ENCODE data around the gene CR1.
"Not testable (repeated sequence)": the region's sequence is repeated elsewhere in the genome, so short reads cannot be mapped to it uniquely, and the experiment has no call there.

CR1 gene

GRCh38 chr1:207680590-207681388 lies 184.8 kb downstream of the CR1 start:
- not testable (repeated sequence) for H3K36me3 Mint-ChIP-seq (ENCODE audit: low read depth); H3K4me3 Mint-ChIP-seq; DNase-seq; H3K27me3 Mint-ChIP-seq; H3K4me1 Mint-ChIP-seq; H3K27ac Mint-ChIP-seq; ATAC-seq; H3K9me3 Mint-ChIP-seq

GRCh38 chr1:207682872-207683434 lies 187.0 kb downstream of the CR1 start:
- H3K36me3 Mint-ChIP-seq (ENCODE audit: low read depth); H3K27ac Mint-ChIP-seq; DNase-seq; H3K27me3 Mint-ChIP-seq; H3K9me3 Mint-ChIP-seq; H3K4me3 Mint-ChIP-seq; H3K4me1 Mint-ChIP-seq; ATAC-seq: not testable (repeated sequence)

- not testable (repeated sequence) for H3K27ac Mint-ChIP-seq; H3K9me3 Mint-ChIP-seq; H3K36me3 Mint-ChIP-seq (ENCODE audit: low read depth); ATAC-seq; DNase-seq; H3K27me3 Mint-ChIP-seq; H3K4me3 Mint-ChIP-seq; H3K4me1 Mint-ChIP-seq
These were observed 194.6 kb downstream of the CR1 start for GRCh38 chr1:207690551-207690950.

- no peaks in the 10 kb centered on the region for H3K9me3 Mint-ChIP-seq
- no peaks in the 10 kb centered on the region for H3K4me1 Mint-ChIP-seq
- H3K36me3 Mint-ChIP-seq (ENCODE audit: low read depth) = no peaks in the 10 kb centered on the region
- ATAC-seq = no peak
- H3K27ac Mint-ChIP-seq = no peak overlapping the region
- peaks cover 2% of the 10 kb centered on the region for H3K27me3 Mint-ChIP-seq
- no peak overlapping the region for H3K4me3 Mint-ChIP-seq
- no peak for DNase-seq
These were observed 195.1 kb downstream of the CR1 start for GRCh38 chr1:207691010-207691409.
